HG03571 (cell line): Measurements from ENCODE around the gene ADAMTS7.
"Not testable (repeated sequence)": the region's sequence is repeated elsewhere in the genome, so short reads cannot be mapped to it uniquely, and the experiment has no call there.

Source experiments
- ATAC-seq: cut with Tn5 transposase; IDR thresholded peaks from one replicate; pipeline ENCODE4 v1.9.1; 2021; ENCODE audit not compliant: unreplicated experiment

Gene ADAMTS7

GRCh38 chr15:78755900-78756591, 55.2 kb downstream of the ADAMTS7 start:
- ATAC-seq: not testable (repeated sequence)

DNA sequence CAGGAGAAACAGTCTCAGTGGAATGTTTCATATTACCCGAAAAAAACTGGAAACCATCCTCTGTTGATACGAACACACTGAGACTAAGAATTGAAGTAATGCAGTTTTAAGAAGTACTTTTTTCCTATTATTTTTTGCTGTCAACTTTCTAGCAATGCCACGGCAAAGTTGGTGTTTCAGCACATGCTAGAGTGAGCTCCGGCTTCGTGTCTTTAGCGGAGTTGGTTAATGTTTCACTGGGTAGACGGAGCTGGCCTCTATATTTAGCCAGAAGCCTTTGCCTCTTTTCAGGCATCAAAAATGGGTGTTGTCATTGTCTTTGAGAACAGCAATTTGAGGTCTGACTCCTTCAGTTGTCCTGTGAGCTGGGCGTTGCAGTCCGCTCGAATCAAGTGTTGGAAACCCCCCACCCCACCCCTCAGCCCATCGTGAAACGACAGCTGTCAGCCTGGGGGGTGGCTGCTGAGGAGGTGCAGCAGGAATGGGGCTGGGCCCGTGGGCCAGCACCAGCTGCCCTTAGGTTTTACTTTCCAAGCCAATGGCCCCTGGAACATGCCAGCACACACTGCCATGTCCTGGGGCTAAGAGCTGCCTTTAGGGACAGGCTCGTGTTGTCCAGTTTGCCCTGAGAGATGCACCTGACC, 56.5 kb downstream of the ADAMTS7 start:
- ATAC-seq: not testable (repeated sequence)

DNA sequence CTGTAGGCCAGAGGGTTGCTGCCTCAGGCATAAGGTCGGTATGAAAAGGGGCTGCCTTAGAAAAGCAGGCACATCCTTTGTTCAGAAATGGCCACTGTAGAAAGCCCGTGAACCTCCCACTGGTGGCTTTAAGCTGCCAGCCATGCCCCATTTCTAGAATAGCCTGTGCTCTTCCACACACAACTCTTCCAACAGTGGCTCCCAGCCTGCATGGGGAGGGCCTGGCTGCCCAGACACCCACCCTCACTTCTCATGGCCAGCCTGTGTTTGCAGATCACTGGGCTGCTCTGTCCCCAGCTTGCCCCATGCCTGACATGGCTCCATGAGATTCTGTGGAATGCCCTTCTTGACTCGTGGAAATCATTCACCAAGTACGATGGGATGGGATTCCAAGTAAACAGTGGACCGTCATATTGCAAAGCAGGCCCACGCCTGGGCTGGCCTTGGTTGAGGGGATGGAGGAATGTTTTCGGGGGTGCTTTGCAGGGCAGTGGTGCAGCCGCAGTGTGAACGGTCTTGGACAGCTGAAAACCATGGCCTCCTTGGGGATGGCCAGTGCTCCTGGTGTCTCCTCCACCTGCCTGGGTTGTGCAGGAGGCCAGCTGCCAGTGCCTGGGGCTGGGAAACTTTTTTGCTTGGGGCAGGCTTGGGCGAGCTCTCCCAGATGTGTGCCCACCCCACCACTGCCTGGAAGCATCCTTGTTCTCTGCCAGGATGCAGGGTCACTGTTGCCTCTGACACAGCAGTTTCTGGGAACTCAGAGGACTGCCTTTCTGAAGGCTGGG, 57.3 kb downstream of the ADAMTS7 start:
- ATAC-seq: not testable (repeated sequence)

DNA sequence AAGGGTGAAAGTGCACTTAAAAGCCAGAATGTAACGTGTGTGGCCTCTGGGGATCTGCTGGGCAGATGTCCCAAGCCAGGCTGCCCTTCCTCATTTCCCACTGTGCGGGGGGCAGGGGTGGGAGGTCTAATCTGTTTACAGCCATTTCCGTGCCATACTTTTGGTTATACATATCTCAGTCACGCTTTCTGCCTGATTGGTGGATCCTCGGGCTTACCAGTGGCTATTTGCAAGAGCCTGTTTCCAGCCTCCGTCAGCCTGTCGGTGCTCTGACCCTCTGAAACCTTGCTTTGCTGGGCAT, 58.0 kb downstream of the ADAMTS7 start:
- ATAC-seq: not testable (repeated sequence)

DNA sequence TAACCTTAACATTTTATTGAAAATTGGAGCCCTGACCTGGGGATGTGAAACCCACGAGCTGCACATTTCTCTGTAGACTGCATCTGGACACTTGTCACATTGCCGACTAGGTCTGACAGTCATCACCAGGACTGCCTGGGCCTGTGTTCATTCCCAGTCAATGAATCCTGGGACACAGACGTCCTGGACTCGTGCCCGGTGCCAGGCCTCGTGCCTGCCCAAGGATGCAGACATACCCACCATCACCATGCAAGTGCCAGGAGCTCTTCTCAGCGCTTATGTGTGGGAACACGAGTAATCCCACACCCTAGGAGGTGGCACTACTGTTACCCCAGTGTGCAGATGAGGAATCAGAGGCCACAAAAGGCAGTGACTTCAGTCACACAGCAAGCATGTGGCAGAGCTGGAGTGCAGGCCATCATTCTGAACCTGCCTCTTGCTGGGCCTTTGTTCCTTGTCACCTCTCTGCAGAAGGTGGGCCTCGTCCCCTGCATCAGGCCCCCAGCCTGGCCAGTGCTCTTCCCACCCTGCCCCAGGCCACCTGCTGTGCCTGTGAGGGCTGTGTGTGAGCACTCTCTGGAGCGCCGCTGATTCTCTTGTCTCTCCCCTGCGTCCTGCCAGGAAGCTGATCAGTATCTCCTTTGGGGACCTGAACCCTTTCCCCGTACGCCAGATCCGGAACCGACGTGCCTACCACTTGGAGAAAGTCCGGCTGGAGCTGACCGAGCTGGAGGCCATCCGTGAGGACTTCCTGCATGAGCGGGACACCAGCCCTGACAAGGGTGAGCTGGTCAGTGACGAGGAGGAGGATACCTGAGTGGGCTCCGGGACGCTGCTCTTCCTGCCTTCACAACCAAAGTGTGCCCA, 58.5 kb downstream of the ADAMTS7 start:
- ATAC-seq: no peak

DNA sequence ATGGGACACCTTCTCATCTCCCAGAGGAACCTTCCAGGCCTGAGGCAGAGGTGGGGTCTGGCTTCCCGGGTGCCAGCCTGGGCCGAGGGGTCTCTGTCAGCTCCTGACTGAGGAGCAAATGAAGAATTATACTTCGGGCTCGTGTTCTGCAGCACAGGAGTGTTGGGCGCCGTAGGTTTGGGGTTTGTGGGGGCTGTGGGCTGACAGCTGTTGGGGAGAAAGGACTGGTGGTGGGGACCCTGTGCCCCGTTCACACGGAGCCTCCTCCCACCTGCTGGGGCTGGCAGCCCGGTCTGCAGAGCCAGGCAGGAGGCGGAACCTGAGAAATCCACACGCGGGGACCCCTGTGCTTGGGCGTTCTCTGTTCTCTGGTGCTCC, 59.7 kb downstream of the ADAMTS7 start:
- ATAC-seq: no peak

- ATAC-seq: peak; percentile 95
Observed at GRCh38 chr15:78750974-78751601, 60.2 kb downstream of the ADAMTS7 start.

DNA sequence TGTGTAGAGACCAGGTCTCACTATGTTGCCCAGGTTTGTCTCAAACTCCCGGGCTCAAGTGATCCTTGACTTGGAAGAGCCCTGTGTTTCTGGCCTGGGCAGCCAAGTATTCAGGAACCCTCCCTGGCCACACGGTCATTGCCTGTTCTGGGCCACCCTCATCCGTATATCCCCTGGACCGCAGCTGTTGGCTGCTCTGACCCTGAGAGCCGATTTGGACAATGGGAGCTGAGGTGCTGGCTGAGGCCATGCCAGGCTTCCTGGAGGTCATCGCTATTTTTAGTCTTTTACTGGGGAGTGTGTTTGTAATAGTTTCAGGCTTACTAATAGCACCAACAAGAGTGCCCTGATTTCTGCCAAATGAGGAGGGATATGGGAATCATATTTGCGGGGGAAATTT, 60.7 kb downstream of the ADAMTS7 start:
- ATAC-seq: no peak

GRCh38 chr15:78749831-78750230, 61.4 kb downstream of the ADAMTS7 start:
- no peak for ATAC-seq

- ATAC-seq: not testable (repeated sequence)
Observed at GRCh38 chr15:78747877-78748276, 63.4 kb downstream of the ADAMTS7 start.

DNA sequence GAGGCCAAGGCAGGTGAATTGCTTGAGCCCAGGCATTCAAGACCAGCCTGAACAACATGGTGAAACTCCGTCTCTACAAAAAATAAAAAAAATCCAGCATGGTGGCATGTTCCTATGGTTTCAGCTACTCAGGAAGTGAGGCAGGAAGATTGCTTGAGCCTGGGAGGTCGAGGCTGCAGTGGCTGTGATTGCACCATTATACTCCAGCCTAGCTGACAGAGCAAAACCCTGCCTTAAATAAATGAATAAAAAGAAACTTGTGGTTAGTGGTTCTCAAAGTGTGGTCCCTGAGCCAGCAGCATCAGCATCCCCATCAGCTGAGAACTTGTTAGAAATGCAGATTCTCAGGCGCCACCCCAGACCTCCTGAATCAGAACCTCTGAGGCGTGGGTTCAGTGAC, 69.6 kb downstream of the ADAMTS7 start:
- ATAC-seq: not testable (repeated sequence)

GRCh38 chr15:78740904-78741274, 70.4 kb downstream of the ADAMTS7 start:
- no peak for ATAC-seq

GRCh38 chr15:78739996-78740903, 71.0 kb downstream of the ADAMTS7 start:
- ATAC-seq: no peak

DNA sequence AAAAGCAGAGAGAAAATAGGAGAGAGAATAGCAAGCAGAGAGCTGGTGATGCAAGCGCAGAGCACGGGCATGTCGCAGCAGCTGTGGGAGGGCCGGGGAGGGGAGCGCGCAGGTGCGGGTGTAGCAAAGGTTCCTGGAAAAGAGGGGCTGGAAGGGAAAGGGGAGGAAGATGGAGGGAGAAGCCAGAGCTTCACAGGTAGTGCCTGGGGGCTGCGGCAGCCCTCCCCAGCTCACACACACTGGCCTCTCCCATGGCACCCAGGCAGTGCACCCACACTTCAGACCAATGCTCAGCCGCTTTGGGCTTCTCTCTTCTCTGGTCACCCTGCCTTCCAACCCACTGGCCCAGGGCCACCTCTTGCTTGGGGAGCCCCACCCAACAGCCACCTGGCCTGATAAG, 72.1 kb downstream of the ADAMTS7 start:
- no peak for ATAC-seq

DNA sequence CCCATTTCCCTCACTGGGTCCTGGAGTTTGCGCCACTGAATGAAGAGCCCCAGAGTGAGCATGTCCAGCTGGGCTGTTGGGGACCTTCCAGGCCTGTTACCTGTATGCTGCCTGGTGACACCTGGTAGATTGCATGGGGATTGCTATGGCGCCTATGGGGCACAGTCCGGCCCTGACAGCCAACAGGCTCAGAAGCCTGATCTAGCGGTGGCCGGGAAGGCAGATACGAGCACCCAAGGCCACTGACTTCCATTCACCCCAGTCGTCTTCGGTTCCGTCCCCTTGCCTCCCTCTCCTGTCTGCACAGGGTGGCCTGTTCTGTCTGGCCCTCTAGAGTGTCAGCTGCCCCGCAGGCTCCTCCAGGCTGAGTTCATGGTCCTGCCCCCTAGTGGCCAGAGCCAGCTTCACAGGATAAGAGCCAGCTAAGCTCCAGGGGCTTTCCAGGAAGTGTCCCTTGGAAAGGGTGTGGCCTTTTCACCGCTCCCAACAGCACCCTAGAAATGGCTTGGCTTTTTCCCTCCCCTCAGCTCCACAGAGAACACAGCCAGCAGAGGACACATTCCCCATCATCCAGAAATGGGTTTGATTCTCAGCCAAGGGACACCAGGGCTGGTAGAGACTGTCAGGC, 73.2 kb downstream of the ADAMTS7 start:
- ATAC-seq: not testable (repeated sequence)

- ATAC-seq: no peak
Observed at GRCh38 chr15:78737187-78737820, 74.0 kb downstream of the ADAMTS7 start.

DNA sequence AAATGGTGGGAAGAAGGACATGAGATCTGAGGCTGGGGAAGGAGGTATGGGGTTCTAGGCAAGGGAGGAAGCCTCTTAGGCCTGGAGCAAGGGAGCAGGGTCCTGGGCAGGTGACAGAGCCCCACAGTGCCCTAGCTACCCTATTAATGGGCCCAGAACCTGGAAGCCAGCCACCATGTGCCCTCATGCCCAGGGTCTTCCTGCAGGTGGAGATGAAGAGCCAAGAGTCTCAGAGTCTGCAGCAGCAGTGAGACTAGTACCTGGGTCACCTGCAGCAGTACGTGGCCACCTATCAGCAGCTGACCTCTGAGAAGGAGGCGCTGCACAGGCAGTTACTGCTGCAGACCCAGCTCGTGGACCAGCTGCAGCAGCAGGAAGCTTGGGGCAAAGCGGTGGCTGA, 75.0 kb downstream of the ADAMTS7 start:
- not testable (repeated sequence) for ATAC-seq

- ATAC-seq: no peak
Observed at GRCh38 chr15:78734451-78735064, 76.7 kb downstream of the ADAMTS7 start.
